GM18873 (cell line): ENCODE measurements around the gene RHBDD2.
"Not testable (repeated sequence)": the region's sequence is repeated elsewhere in the genome, so short reads cannot be mapped to it uniquely, and the experiment has no call there.

Source experiments
- ATAC-seq: cut with Tn5 transposase; IDR thresholded peaks from one replicate; pipeline ENCODE4 v1.9.1; 2021; ENCODE audit warnings: mild to moderate bottlenecking, moderate library complexity, moderate number of reproducible peaks; ENCODE audit not compliant: unreplicated experiment, low FRiP score

The RHBDD2 gene

DNA sequence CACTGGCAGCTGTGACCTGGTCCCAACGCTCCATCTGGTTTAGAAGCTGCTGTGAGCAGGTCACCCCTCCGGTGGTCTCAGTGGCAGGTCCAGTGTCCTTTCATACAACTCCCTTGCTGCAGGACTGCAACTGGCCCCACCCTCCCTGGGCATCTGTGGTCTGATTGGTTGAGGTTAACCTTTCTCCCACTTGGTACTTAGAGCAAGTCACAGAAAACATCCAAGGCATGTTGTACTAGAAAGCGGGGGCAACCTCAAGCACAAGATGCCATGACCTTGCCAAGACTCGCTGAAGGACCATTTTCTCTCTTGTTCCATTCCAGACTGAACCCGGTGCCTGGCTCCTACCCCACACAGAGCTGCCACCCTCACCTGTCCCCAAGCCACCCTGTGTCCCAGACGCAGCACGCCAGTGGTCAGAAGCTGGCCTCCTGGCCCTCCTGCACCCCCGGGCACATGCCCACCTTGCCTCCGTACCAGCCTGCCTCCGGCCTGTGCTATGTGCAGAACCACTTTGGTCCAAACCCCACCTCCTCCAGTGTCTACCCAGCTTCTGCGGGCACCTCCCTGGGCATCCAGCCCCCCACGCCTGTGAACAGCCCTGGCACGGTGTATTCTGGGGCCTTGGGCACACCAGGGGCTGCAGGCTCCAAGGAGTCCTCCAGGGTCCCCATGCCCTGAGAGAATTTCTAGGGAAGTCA is 9.0 kb downstream of the RHBDD2 start:
- no peak for ATAC-seq

DNA sequence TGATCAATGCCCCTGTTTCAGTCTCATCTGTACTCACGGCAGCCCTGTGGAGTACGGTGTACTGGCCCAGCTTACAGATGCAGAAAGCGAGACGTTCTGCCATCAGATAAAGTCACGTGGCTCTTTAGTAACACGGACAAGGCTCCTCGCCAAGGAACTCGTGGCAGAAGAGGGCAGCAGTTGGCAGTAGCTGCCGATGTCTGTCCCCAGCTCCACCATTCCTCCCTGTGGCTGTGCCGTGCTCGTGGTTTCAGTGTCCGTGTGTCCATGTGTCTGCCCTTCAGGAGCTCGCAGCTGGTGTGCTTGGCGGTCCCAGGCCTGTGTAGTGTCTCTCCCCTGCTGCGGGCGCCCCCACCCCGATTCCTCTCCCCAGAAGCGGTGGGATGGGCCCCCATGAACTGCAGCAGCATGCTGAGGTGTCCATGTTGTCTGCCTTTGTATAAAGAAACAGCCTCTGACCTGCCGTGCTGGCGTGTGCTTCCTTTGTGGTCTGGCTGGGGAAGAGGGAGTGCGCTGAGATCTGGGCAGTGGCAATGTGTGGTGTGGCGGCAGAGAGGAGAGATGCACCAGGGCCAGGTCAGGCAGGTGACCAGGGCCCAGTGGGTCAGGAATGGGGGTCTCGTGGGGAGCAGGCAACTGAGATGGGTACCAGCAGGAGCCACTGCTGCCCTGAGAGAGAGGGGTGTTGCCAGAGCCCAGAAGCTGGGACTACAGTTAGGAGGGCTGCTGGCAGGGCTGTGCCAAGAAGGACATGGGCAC is 9.8 kb downstream of the RHBDD2 start:
- no peak for ATAC-seq

DNA sequence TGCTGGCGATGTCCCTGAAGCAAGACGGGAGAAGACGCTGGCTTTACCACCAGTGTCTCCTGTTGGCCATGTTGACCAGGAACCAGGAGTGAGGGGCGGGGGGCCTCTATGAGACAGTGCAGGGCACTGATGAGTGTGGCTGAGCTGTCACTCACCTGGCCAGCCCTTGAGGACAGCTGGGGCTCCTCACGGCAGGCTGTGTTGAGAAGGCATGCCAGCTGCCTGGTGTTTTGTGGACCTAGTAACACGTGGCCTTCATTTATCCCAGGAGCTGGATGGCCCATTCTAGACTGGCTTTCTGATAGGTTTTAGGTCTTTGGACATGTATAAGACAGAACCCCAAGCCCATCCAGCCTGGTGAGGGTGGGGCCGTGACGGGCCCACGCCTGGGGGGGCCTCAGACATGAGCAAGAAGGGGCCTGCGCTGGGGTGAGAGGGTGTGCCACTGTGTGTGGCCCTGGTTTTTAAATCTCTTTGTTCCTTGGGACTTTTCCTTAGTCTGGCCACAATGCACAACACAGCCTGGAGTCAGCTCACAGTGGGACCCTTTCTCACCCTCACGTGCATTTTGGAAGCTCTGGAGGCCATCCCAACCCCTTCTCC is 10.5 kb downstream of the RHBDD2 start:
- ATAC-seq, result no peak

DNA sequence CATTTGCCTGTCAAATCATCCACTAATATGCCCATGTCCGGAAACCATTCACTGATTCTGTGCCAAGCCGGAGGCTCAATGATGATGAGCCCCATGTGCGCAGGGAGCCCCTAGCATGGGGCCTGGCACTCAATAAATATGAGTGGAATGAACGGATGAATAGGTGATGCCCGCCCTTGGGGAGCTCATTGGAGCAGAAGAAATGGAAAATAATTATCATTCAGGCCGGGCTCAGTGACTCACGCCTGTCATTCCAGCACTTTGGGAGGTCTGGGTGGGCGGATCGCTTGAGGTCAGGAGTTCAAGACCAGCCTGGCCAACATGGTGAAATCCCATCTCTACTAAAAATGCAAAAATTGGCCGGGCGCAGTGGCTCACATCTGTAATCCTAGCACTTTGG is 11.0 kb downstream of the RHBDD2 start:
- ATAC-seq, result no peak

DNA sequence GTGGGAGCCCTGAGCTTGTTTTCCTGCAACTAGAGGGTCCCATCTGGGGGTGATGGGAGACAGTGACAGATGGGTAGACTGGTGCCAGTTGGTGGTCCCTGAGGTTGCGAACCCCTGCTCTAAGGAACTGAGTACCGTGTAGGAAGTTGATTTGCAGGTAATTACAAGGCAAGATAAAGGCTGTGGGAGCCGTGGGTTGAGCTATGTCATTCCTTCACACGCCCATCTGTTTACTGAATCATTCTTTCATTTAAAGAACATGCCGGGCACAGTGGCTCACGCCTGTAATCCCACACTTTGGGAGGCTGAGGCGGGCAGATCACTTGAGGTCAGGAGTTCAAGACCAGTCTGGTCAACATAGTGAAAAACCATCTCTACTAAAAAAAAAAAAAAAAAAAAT is 12.4 kb downstream of the RHBDD2 start:
- not testable (repeated sequence) for ATAC-seq

DNA sequence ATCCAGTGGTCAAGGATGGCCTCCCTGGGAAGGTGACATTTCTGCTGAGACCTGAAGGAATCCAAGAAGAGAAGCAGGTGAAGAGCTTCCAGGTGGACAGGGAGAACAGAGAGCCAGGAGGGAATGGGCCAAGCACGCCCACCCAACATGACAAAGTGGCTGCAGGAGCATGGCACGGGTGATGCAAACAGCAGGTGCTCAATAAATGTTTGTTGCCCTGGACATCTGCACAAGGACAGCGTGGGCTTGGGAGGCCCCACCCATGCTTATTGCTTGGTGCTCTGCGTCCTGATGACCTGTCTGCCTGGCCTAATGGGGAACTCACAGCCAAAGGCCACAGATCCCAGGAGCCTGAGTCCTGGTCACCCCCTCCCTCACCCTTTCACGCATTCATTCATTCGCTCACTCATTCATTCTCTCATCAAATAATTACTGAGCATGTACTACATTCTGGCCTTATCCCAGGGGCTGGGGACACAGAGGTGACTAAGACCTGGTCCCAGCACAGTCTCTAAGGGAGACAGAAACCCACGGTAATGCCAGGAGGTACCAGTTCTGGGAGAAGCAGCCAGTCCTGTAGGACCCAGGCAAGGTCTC is 13.1 kb downstream of the RHBDD2 start:
- no peak for ATAC-seq

DNA sequence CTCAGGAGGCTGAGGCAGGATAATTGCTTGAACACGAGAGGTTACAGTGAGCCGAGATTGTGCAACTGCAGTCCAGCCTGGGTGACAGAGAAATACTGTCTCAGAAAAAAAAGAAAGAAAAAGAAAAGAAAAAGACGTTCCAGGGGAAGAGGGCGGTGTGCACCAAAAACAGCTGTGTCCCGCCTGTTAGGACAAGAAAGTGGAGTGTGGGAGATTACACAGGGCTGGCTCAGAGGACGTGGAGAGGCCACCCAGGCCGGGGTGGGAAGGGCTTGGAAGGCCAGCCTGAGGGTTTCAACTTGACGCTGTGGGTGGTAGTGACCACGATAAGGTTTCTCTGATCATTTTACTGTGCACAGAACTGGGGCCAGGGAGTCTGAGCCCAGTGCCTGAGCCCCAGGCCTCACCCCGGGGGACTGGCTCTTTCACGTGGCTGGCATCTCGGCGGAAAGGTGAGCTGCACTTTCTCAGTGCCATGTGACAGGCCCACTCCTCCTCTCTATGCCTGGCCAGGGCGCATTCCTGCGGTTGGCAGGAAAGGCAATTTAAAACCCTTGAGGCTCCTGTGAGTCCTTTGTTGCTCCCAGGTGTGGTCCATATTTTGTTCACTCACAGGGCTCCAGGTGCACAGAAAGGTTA is 13.9 kb downstream of the RHBDD2 start:
- ATAC-seq, result no peak

DNA sequence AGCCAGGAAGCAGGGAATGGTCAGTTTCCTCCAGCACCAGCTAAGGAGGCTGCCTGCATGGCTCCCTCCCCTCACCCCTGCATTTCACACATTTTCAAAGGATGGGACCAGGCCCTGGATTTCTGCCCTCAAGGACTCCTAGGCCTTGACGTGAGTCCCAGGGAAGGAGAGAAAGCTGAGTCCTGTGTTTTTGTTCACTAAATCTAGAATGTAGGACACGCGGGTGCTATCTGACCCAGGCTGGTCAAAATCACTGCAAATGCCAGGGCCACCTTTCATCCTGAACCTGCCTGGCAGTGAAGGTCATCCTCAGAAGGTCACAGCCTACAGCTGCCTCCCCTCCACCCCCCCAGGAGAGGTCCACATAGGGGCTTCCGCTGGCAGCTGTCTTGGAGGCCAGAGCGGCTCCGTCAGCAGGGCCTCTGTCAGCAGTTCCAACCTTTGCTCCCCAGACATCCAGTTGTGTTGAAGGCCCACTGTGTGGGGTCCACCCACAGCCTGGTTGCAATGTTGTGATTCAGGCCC is 18.0 kb downstream of the RHBDD2 start:
- no peak for ATAC-seq

DNA sequence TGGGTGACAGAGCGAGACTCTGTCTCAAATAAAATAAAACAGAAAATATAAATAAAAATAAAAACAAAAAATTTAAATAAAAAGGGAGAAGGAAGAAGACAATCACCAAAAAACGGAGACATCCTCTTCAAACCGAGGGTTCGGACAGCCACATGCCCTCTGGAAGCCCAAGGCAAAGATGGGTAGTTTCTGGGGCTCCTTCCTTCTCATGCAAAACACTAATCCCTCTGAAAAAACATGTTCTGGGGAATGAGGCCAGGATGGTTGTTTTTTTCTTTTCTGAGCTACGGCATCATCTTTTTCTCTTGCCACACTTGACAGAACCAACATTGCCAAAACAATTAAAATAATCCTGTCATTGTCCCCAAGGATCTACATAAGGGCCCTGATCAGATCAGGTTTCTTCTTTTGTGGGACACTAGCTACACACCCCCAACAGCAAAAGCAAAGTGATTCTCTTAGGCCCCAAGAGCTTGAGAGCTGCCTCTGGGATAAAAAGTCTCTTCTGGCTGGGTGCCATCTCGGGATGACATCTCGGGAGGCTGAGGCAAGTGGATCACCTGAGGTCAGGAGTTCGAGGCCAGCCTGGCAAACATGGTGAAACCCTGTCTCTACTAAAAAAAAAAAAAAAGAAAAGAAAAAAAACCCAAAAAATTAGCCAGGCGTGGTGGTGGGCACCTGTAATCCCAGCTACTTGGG is 21.9 kb downstream of the RHBDD2 start:
- ATAC-seq, result no peak

DNA sequence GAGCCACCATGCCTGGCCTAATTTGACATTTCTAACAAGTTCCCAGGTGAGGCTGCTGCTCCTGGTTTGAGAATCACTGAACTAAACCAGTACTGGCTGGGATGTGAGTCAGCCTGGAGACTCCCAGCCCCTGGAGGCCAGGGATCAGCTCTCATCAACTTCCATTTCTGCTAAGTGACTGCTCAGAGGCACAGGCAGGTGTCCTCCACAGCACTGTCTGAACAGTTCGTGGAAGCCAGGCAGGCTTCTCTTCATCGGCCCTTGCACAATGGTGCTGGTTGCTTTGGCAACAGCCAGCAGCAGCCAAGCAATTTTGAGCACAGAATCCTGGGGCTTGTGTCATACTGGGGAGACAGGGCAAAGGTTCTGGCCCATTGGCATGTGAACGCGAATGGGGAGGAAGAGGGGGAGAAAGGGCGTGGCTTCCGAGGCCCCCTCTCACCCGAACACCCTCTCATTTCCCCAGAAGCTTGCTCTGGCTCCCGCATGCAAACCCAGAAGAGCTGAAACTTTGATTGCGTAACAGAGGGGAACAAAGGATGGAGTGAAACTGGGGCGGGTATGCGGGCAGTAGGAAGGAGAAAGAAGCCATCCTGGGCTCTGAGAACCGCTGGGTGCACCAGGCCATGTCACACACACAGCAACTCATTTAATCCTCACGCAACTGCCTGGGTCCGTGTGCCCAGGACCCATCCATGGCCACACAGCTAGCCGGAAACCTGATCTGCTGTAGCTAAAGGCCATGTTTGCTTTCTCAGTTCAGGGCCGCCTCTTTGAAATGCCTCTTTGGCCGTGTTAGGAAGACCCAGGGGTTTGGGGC is 27.2 kb downstream of the RHBDD2 start:
- no peak for ATAC-seq

DNA sequence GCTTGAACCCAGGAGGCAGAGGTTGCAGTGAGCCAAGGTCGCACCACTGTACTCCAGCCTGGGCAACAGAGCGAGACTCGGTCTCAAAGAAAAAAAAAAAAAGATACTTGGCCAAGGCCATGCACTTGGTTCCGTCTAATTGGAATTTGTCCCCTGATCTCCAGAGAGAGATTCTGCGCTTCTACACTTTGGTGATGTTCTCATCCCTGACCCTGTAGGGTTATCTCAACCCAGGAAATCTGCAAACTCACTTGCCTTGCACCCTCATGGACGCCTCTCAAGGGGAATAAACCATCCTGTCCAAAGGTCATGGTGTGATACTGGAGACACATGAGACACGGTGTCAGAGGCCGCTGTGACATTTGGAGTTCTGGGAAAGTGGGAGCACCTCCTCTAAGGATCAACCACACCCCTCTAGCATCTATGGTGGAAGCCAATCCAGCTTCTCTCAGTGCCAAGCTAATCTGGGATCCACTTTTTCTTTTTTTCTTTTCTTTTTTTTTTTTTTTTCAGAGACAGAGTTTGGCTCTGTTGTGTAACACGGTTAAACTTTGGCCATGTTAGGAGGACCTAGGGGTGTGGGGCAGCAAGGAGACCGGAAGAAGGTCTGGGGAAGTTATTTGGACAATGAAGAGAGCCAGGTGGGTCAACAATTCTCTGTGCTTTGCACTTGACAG is 28.3 kb downstream of the RHBDD2 start:
- ATAC-seq, result no peak

DNA sequence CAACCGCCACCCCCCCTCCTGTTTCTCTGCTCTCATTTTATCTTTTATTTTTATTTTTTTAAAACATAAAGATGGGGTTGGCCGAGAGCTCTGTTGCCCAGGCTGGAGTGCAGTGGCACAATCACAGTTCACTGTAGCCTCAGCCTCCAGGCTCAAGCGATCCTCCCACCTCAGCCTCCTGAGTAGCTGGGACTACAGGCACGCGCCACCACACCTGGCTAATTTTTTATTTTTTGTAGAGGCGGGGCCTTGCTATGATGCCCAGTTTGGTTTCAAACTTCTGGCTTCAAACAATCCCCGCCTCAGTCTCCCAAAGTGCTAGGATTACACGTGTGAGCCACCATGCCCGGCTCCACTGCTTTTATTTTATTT is 28.8 kb downstream of the RHBDD2 start:
- ATAC-seq, result not testable (repeated sequence)

DNA sequence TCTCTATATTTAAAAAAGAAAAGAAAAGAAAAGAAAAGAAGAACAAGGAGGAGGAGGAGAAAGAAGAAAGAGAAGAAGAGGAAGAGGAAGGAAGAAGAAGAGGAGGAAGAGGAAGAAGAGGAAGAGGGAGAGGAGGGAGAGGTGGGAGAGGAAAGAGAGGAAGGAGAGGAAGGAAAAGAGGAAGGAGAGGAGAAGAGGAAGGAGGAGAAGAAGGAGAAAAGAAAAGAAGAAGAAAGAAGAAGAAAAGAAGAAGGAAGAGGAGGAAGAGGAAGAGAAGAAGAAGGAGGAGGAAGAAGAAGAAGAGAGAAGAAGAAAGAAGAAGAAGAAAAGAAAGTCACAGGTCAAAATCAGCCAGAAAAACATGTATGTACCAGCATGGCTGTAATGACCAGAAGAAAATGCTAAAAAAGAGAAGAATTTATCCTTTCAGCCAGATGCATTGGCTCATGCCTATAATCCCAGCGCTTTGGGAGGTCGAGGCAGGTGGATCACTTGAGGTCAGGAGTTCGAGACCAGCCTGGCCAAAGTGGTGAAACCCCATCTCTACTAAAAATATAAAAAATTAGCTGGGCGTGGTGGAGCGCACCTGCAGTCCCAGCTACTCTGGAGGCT is 30.8 kb downstream of the RHBDD2 start:
- no peak for ATAC-seq

DNA sequence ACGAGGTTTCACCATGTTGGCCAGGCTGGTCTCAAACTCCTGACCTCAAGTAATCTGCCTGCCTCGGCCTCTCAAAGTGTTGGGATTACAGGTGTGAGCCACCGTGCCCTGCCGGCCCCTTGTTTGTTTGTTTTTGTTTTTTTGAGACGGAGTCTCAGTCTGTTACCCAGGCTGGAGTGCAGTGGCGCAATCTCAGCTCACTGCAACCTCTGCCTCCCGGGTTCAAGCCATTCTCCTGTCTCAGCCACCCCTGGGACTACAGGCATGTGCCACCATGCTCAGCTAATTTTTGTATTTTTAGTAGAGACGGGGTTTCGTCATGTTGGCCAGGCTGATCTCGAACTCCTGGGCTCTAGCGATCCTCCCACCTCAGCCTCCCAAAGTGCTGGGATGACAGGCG is 32.4 kb downstream of the RHBDD2 start:
- ATAC-seq, result not testable (repeated sequence)

DNA sequence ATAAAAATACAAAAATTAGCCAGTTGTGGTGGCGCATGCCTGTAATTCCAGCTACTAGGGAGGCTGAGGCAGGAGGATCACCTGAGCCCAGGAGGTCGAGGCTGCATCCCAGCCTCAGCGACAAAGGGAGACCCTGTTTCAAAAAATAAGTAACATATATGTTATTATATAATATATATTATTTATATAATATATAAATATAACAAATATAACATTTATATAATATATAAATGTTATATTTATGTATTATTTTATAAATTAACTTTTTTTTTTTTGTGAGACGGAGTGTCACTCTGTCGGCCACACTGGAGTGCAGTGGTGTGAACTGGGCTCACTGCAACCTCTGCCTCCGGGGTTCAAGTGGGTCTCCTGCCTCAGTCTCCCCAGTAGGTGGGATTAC is 34.6 kb downstream of the RHBDD2 start:
- ATAC-seq, result no peak

DNA sequence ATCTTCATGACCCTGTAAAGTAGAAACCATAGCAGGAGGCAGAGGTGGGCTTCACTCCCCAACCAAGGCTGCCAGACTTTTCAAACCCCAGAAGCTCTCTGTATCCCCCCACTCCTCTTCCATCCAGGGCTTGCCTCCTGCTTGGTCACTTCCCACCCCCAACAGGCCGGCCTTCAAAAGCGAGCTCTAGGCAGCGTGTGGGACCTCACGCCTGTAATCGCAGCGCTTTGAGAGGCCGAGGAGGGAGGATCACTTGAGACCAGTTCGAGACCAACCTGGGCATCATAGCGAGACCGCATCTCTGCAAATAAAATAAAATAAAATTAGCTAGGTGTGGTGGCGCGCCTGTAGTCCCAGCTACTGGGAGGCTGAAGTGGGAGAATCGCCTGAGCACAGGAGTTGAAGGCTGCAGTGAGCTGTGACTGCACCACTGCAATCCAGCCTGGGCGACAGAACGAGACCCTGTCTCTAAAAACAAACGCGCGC is 35.4 kb downstream of the RHBDD2 start:
- no peak for ATAC-seq

DNA sequence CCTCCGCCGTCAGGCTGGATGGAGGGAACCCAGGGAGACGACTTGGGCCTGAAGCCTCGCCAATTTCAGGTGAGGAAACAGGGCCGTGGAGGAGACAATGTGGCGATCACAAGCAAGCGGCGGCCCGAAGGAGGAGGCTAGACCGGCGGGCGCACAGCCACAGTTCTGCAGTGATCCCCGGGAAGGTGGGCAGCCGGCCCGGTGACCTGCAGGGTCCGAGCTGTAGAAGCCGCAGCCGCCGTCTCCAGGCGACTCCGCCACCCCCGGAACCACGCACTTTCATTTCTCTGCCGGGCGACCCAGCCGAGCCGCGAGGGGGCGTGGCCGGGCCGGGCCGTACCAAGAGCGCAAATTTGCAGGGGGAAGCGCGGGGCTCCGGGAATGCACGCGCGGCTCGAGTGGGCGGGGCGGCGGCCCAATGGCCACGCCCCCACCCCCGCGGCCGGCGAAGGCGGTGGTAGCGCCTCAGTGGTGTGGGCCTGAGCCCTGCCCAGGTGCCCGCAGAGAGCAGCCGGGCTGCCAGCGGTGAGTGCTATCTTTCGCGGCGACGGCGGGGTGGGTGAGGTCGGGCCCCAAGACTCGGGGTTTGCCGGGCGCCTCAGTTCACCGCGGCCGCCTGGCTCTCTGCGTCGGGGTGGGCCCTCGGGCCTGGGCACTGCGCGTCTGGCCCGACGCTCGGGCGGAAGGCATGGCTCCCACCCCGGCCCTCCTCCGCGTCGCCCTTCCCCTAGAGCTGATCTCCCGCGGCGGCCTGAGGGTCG is 36.0 kb downstream of the RHBDD2 start, which contains the start of gene POR:
POR (plus strand) TSS at position 501 of the 761 bp plus-strand sequence. CDS start 38,847 bp downstream, outside the sequence.
- ATAC-seq, result peak; percentile 82
